K562 (cell line): ENCODE measurements around the gene PRMT7. TPM values are rescaled to one million over a fixed set of nuclear protein-coding genes. Genes with fewer than 3 reads are reported as not detected.

Source experiments
- BACH1 ChIP-seq: fragments of 200-800 bp; sonication (Bioruptor generic); IDR thresholded peaks from 2 replicates; pipeline ENCODE4 v1.6.1; 2016; ENCODE audit warnings: missing genetic modification characterization, missing compliant biosample characterization
- HEY1 ChIP-seq: fragments of 250-450 bp; sonication (Bioruptor Pico); IDR thresholded peaks from 2 replicates; pipeline ENCODE4 v1.5.0; 2020; ENCODE audit warnings: mild to moderate bottlenecking, moderate library complexity, borderline replicate concordance
- JUND ChIP-seq, 2 experiments: IDR thresholded peaks; 2 replicates in 1 of 2; 3 replicates in 1 of 2; pipeline ENCODE4 v1.6.1; 2011; ENCODE audit warnings: borderline replicate concordance in 2 of 2, low read depth in 2 of 2, low read length in 2 of 2, improper control_type of control experiment in 1 of 2, missing biosample characterization in 1 of 2, missing genetic modification characterization in 1 of 2, missing genetic modification reagents in 1 of 2
- NCOA1 ChIP-seq: fragments of 450-650 bp; IDR thresholded peaks from 2 replicates; pipeline ENCODE4 v1.6.1; 2016; ENCODE audit warnings: low read depth
- PTRF ChIP-seq: fragments of 450-650 bp; IDR thresholded peaks from 2 replicates; pipeline ENCODE4 v1.6.1; 2016; ENCODE audit warnings: mild to moderate bottlenecking, missing genetic modification characterization, missing compliant biosample characterization
- RFX7 ChIP-seq: fragments of 250-450 bp; sonication (Bioruptor Pico); IDR thresholded peaks from 2 replicates; pipeline ENCODE4 v1.5.1; 2021; ENCODE audit warnings: mild to moderate bottlenecking
- ZEB2 ChIP-seq: fragments of 450-650 bp; IDR thresholded peaks from 2 replicates; pipeline ENCODE4 v1.6.1; 2016
- ZNF140 ChIP-seq: fragments of 250-450 bp; sonication (Bioruptor Pico); IDR thresholded peaks from 2 replicates; pipeline ENCODE4 v1.8.0; 2021; ENCODE audit warnings: moderate library complexity, mild to moderate bottlenecking, inconsistent platforms
- polyA plus RNA-seq, 8 experiments: library from polyadenylated mRNA; depleted of rRNA in 4 of 8; stranded (reverse) in 5 of 8; unstranded in 3 of 8; fragments of >200 nt; fragmentation: Nextera tagmentation in 2 of 8; fragmentation: Illumina TruSeq in 1 of 8; extraction: Ambion mirVana in 2 of 8; extraction: Trizol in 1 of 8; gene quantifications; 2 replicates each; pipeline versions ENCODE4 v1.2.1 to v1.2.3, GENCODE V29; 2011 to 2014; ENCODE audit warnings: inconsistent platforms in 1 of 8, missing spikeins in 1 of 8
- total RNA-seq, 7 experiments: library from RNA; depleted of rRNA in 6 of 7; stranded (reverse); fragments of >200 nt in 6 of 7; fragmentation: Illumina TruSeq in 2 of 7; extraction: Trizol in 2 of 7; gene quantifications; 2 replicates each; pipeline versions ENCODE4 v1.2.1 to v1.2.3, GENCODE V29; 2011 to 2021; ENCODE audit warnings: low replicate concordance in 1 of 7
- TF ChIP-seq, protein P1 (sequence below): fragments of 250-450 bp; sonication (Bioruptor Pico); IDR thresholded peaks from 2 replicates; pipeline ENCODE4 v1.5.0; 2021; ENCODE audit warnings: mild to moderate bottlenecking, borderline replicate concordance
- TF ChIP-seq, protein P2 (sequence below): sonication (generic); formaldehyde crosslinking; IDR thresholded peaks from 2 replicates; pipeline ENCODE4 v1.9.0; 2022; ENCODE audit warnings: mild to moderate bottlenecking, missing genetic modification reagents
- TF ChIP-seq, protein P3 (sequence below), 2 experiments: fragments of 450-650 bp in 1 of 2; sonication (generic) in 1 of 2; formaldehyde crosslinking in 1 of 2; IDR thresholded peaks in 1 of 2; conservative IDR thresholded peaks in 1 of 2; 2 replicates each; pipeline versions ENCODE4 v1.6.1 to v1.8.1; 2016 to 2023; ENCODE audit warnings: mild to moderate bottlenecking in 2 of 2, moderate library complexity in 2 of 2, inconsistent platforms in 1 of 2, missing genetic modification reagents in 1 of 2
- TF ChIP-seq, protein P4 (sequence below): fragments of 450-650 bp; IDR thresholded peaks from 2 replicates; pipeline ENCODE4 v1.6.1; 2016

PRMT7 gene
- total and polyA plus RNA-seq, 9 of the 15 experiments (the other 6 are each of a cell fraction or from before 2014, with no cell fraction given): 6.4 to 88.8 (median 73.1) TPM

DNA sequence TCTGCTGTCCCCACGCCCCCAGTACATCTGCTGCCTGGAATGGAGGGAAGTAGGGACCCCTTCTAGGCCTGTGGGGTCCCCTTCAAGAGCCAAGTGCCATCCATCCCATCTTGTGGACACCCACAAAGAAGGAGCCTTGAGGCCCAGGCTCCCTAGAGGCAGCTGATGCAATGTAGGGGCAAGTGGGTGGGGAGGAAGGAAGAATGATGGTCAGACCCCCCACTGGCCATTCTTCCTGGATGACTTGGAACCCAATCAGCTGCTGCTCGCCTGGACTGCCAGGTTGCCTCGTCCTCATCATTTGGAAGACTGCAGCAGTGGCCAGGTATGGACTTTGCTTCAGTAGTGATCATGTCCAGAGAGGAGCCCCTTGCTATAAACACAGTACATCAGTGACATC lies 88.6 kb downstream of the PRMT7 start (continued):
- TF ChIP-seq HEY1 (CRISPR knock-in tag) (no peak), JUND (IDR thresholded peaks at IDR 0.05; ENCODE audit: borderline replicate concordance, low read depth, low read length) (0 out of 2 replicates have a peak, but pooled peaks have one; percentile 26), JUND (tag; IDR thresholded peaks at IDR 0.05; ENCODE audit: borderline replicate concordance, low read depth, low read length) (no peak), PTRF (tag) (no peak), RFX7 (CRISPR knock-in tag) (no peak), BACH1 (0 out of 2 replicates have a peak, but pooled peaks have one; percentile 12), NCOA1 (no peak), ZEB2 (no peak), ZNF140 (CRISPR knock-in tag) (no peak)
- TF ChIP-seq, protein P1, sequence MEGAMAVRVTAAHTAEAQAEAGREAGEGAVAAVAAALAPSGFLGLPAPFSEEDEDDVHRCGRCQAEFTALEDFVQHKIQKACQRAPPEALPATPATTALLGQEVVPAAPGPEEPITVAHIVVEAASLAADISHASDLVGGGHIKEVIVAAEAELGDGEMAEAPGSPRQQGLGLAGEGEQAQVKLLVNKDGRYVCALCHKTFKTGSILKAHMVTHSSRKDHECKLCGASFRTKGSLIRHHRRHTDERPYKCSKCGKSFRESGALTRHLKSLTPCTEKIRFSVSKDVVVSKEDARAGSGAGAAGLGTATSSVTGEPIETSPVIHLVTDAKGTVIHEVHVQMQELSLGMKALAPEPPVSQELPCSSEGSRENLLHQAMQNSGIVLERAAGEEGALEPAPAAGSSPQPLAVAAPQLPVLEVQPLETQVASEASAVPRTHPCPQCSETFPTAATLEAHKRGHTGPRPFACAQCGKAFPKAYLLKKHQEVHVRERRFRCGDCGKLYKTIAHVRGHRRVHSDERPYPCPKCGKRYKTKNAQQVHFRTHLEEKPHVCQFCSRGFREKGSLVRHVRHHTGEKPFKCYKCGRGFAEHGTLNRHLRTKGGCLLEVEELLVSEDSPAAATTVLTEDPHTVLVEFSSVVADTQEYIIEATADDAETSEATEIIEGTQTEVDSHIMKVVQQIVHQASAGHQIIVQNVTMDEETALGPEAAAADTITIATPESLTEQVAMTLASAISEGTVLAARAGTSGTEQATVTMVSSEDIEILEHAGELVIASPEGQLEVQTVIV (CRISPR knock-in tag): no peak
- TF ChIP-seq, protein P2, sequence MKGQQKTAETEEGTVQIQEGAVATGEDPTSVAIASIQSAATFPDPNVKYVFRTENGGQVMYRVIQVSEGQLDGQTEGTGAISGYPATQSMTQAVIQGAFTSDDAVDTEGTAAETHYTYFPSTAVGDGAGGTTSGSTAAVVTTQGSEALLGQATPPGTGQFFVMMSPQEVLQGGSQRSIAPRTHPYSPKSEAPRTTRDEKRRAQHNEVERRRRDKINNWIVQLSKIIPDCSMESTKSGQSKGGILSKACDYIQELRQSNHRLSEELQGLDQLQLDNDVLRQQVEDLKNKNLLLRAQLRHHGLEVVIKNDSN (CRISPR knock-in tag): no peak
- TF ChIP-seq, protein P3, sequence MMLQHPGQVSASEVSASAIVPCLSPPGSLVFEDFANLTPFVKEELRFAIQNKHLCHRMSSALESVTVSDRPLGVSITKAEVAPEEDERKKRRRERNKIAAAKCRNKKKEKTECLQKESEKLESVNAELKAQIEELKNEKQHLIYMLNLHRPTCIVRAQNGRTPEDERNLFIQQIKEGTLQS (IDR thresholded peaks at IDR 0.05): peak; percentile 72; the same call in 1 of the 2 replicates
- TF ChIP-seq, protein P3 (CRISPR knock-in tag; conservative IDR thresholded peaks at IDR 0.05): no peak
- TF ChIP-seq, protein P4, sequence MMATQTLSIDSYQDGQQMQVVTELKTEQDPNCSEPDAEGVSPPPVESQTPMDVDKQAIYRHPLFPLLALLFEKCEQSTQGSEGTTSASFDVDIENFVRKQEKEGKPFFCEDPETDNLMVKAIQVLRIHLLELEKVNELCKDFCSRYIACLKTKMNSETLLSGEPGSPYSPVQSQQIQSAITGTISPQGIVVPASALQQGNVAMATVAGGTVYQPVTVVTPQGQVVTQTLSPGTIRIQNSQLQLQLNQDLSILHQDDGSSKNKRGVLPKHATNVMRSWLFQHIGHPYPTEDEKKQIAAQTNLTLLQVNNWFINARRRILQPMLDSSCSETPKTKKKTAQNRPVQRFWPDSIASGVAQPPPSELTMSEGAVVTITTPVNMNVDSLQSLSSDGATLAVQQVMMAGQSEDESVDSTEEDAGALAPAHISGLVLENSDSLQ: peak; percentile 74
- TF ChIP-seq, all 486 proteins: peak for 21
